GM23338 (cell line): ENCODE data around the gene RET. TPM values are rescaled to one million over a fixed set of nuclear protein-coding genes. Genes with fewer than 3 reads are reported as not detected.

Source experiments
- ATAC-seq: fragments of 200-7000 bp; cut with Tn5 transposase; 3 replicates; pipeline ENCODE4 v1.9.1; 2020
- DNase-seq: peaks from one replicate; pipeline ENCODE4 v3.0.0-alpha.2; 2015; ENCODE audit warnings: low spot score
- H2AFZ ChIP-seq: fragments of 200-600 bp; sonication (generic); 2 replicates; pipeline ENCODE4 v1.8.0; 2016; ENCODE audit warnings: antibody characterized with exemption, mild to moderate bottlenecking, moderate library complexity
- H3F3A ChIP-seq: fragments of 200-600 bp; sonication (generic); replicated peaks from 2 replicates; pipeline ENCODE4 v1.8.0; 2017; ENCODE audit warnings: antibody characterized with exemption, mixed run types, low read depth
- H3K27ac ChIP-seq: fragments of 200-600 bp; sonication (generic); 2 replicates; pipeline ENCODE4 v1.6.1; 2016; ENCODE audit warnings: low read depth
- H3K27me3 ChIP-seq: fragments of 200-600 bp; sonication (generic); 2 replicates; pipeline ENCODE4 v1.8.0; 2016; ENCODE audit warnings: mild to moderate bottlenecking, mixed run types, moderate library complexity; ENCODE audit not compliant: insufficient read depth
- H3K36me3 ChIP-seq: fragments of 200-600 bp; sonication (generic); 2 replicates; pipeline ENCODE4 v1.8.0; 2016; ENCODE audit warnings: mild to moderate bottlenecking; ENCODE audit not compliant: insufficient read depth
- H3K4me1 ChIP-seq: fragments of 200-600 bp; sonication (generic); 2 replicates; pipeline ENCODE4 v1.8.0; 2016; ENCODE audit warnings: mild to moderate bottlenecking, moderate library complexity; ENCODE audit not compliant: insufficient read depth
- H3K4me2 ChIP-seq: fragments of 200-600 bp; sonication (generic); 2 replicates; pipeline ENCODE4 v1.7.1; 2017; ENCODE audit warnings: mixed run types
- H3K4me3 ChIP-seq: fragments of 200-600 bp; sonication (generic); 2 replicates; pipeline ENCODE4 v1.6.1; 2016; ENCODE audit warnings: mixed run types
- H3K79me2 ChIP-seq: fragments of 200-600 bp; sonication (generic); replicated peaks from 2 replicates; pipeline ENCODE4 v1.8.0; 2017; ENCODE audit warnings: mild to moderate bottlenecking; ENCODE audit not compliant: insufficient read depth
- H3K9me2 ChIP-seq: fragments of 200-600 bp; sonication (generic); 2 replicates; pipeline ENCODE4 v1.8.0; 2017; ENCODE audit not compliant: insufficient read depth
- H4K20me1 ChIP-seq: fragments of 200-600 bp; sonication (generic); replicated peaks from 2 replicates; pipeline ENCODE4 v1.8.0; 2017; ENCODE audit warnings: mild to moderate bottlenecking; ENCODE audit not compliant: insufficient read depth
- H3K27ac Mint-ChIP-seq: 2 replicates; pipeline ENCODE4 v1.8.0; 2020; ENCODE audit warnings: inconsistent platforms, mild to moderate bottlenecking, moderate library complexity, mixed read lengths
- H3K27me3 Mint-ChIP-seq: 3 replicates; pipeline ENCODE4 v1.8.0; 2022; ENCODE audit warnings: low read depth, mild to moderate bottlenecking, moderate library complexity, mixed read lengths, inconsistent platforms; ENCODE audit not compliant: insufficient read depth, poor library complexity
- H3K36me3 Mint-ChIP-seq: 3 replicates; pipeline ENCODE4 v1.8.0; 2021; ENCODE audit warnings: low read depth, mild to moderate bottlenecking, inconsistent platforms, moderate library complexity, mixed read lengths
- H3K4me1 Mint-ChIP-seq: 3 replicates; pipeline ENCODE4 v1.8.0; 2020; ENCODE audit warnings: mild to moderate bottlenecking, inconsistent platforms, mixed read lengths
- H3K4me3 Mint-ChIP-seq: 3 replicates; pipeline ENCODE4 v1.8.0; 2021; ENCODE audit warnings: moderate library complexity, mild to moderate bottlenecking, inconsistent platforms, mixed read lengths
- H3K9me3 Mint-ChIP-seq: 3 replicates; pipeline ENCODE4 v1.8.0; 2020; ENCODE audit warnings: moderate library complexity, mild to moderate bottlenecking, inconsistent platforms, mixed read lengths
- CREB1 ChIP-seq: fragments of 250-450 bp; sonication (Bioruptor Pico); IDR thresholded peaks from 2 replicates; pipeline ENCODE4 v1.5.0; 2020; ENCODE audit warnings: low read depth, mild to moderate bottlenecking, moderate library complexity
- EZH2 ChIP-seq: fragments of 200-600 bp; sonication (generic); IDR thresholded peaks from one replicate; pipeline ENCODE4 v1.8.0; 2017; ENCODE audit warnings: antibody characterized with exemption, mild to moderate bottlenecking, low read depth; ENCODE audit not compliant: unreplicated experiment
- JUNB ChIP-seq: IDR thresholded peaks from one replicate; pipeline ENCODE4 v1.6.1; 2016; ENCODE audit warnings: antibody characterized with exemption; ENCODE audit not compliant: unreplicated experiment
- polyA plus RNA-seq: library from polyadenylated mRNA; unstranded; fragments of >200 nt; fragmentation: Nextera tagmentation; extraction: Ambion mirVana; gene quantifications from 2 replicates; pipeline ENCODE4 v1.2.1, GENCODE V29; 2016
- total RNA-seq: library from RNA; depleted of rRNA; stranded (reverse); fragments of >200 nt; shearing (Covaris generic); gene quantifications from 2 replicates; pipeline ENCODE4 v1.2.3, GENCODE V29; 2014
- TF ChIP-seq, protein P1 (sequence below), 2 experiments: fragments of 200-600 bp in 1 of 2; sonication (generic) in 1 of 2; conservative IDR thresholded peaks; 2 replicates each; pipeline versions ENCODE4 v1.5.1 to v1.6.1; 2016 to 2017; ENCODE audit warnings: antibody characterized with exemption in 2 of 2, low read depth in 2 of 2, mild to moderate bottlenecking in 2 of 2, moderate library complexity in 1 of 2
- TF ChIP-seq, protein P2 (sequence below): fragments of 250-450 bp; sonication (Bioruptor Pico); IDR thresholded peaks from 2 replicates; pipeline ENCODE4 v1.5.0; 2020; ENCODE audit warnings: mild to moderate bottlenecking, moderate library complexity

Gene RET
- total and polyA plus RNA-seq, 2 experiments from 2014 or later, result 5.5 to 9.8 TPM

DNA sequence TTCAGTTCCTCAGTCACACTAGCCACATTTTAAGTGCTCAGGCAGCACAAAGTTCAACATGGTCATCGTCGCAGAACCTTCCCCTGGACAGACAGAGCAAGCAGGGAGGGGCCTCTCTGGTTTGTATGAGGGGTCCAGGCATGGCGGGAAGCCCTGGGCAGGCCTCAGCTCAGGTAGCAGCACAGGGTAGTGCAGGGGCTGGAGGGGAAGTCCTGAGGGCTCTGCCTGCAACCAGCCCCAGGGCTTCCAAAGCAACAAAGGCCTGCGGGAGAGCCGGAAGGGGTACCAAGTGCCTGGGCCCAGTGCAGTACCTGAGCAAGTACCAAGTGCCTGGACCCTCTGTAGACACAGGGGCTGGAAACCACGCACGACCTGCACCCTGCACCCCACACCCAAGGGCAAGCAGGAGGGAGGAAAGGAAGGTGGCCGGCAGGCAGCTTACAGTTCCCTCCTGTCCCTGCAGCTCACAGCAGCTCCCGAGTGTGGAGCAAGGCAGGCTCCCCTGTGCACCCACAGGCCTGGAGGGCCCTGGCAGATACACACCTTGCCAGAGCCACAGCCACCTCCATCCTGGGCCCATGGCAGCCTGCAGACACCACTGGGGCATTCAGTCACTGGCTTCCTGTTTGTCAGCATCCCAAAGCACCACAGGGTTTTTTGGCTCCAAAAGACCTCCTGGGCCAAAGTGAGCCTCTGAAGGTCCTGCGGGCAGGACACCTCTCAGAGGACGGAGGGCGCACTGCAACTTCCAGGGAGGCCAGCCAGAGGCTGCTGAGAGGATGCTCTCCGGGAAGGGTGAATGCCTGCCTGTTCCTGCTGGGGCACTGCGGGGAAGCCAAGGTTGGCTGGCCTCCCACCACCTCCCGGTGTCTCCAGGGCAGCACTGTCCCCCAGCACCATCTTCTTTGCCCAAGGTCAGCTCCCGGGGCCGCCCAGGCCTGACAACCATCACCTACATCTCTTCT, 6.5 kb upstream of the RET start:
- peaks cover 11% of the 10 kb centered on the region for H3K27me3 Mint-ChIP-seq
- H3K27ac Mint-ChIP-seq, result no peak overlapping the region
- peaks cover 4% of the 10 kb centered on the region; the same call in 2 of the 3 replicates for H3K4me1 Mint-ChIP-seq
- Histone ChIP-seq H2AFZ (peak overlapping the region; percentile 69; the same call in 1 of the 2 replicates), H3K79me2 (no peaks in the 10 kb centered on the region), H3K36me3 (no peaks in the 10 kb centered on the region), H3K9me2 (no peaks in the 10 kb centered on the region), H3K4me1 (no peaks in the 10 kb centered on the region), H3K27ac (no peak overlapping the region), H4K20me1 (no peaks in the 10 kb centered on the region), H3K4me2 (no peak overlapping the region), H3F3A (no peaks in the 10 kb centered on the region), H3K27me3 (peaks cover 5% of the 10 kb centered on the region; the same call in 1 of the 2 replicates), H3K4me3 (no peak overlapping the region)
- no peaks in the 10 kb centered on the region; the same call in 2 of the 3 replicates for H3K36me3 Mint-ChIP-seq
- ATAC-seq, result peak; percentile 72
- H3K9me3 Mint-ChIP-seq, result no peaks in the 10 kb centered on the region
- peak; percentile 47 for DNase-seq
- TF ChIP-seq, protein P1, sequence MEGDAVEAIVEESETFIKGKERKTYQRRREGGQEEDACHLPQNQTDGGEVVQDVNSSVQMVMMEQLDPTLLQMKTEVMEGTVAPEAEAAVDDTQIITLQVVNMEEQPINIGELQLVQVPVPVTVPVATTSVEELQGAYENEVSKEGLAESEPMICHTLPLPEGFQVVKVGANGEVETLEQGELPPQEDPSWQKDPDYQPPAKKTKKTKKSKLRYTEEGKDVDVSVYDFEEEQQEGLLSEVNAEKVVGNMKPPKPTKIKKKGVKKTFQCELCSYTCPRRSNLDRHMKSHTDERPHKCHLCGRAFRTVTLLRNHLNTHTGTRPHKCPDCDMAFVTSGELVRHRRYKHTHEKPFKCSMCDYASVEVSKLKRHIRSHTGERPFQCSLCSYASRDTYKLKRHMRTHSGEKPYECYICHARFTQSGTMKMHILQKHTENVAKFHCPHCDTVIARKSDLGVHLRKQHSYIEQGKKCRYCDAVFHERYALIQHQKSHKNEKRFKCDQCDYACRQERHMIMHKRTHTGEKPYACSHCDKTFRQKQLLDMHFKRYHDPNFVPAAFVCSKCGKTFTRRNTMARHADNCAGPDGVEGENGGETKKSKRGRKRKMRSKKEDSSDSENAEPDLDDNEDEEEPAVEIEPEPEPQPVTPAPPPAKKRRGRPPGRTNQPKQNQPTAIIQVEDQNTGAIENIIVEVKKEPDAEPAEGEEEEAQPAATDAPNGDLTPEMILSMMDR (conservative IDR thresholded peaks at IDR 0.05; ENCODE audit: low read depth in 2 of 2), result peak in 1 of 2 experiments; percentile 22; a peak in 3 of 4 replicates
- no peak for TF ChIP-seq JUNB
- H3K4me3 Mint-ChIP-seq, result no peak overlapping the region

DNA sequence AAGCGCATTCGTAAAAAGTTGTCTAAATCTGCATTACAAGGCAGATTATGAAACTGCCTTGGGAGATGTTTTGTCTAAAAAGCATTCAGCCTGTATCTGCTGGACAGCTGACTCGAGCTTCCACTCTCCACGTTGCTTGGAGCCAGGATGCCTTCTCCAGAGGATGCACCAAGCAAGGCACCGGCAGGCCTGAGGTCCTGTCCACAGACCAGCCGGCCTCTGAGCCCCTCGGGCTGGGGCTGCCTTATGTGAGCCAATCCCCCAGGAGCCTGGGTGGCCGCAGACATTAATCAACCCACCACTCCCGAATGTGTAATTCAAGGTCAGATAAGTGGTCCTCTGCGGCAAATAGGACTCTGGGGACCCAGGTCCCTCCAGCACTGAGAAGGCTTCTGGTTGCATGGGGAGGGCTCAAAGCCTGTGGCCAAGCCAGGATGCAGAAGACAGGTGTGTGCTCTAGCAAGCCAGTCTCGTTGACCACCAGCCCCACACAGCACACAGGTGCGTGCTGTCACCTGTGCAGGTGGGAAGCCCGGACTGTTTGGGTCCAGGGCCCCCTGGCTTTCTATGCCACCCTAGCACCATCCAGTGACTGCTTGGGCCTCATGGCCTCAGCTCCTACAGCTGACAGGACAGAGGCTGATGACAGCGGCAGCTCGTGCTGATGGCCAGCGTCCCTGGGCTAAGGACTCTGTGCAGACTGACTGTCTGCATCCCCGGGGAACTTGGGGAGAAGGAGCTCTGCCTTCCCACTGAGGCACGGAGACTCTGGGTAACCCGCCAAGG, 4.8 kb upstream of the RET start:
- Mint-ChIP-seq H3K4me3 (no peak overlapping the region; the same call in 2 of the 3 replicates), H3K9me3 (no peaks in the 10 kb centered on the region), H3K36me3 (no peaks in the 10 kb centered on the region; the same call in 2 of the 3 replicates), H3K27ac (no peak overlapping the region), H3K4me1 (peaks cover 8% of the 10 kb centered on the region), H3K27me3 (peaks cover 22% of the 10 kb centered on the region)
- ATAC-seq, result no peak
- Histone ChIP-seq H3K79me2 (no peaks in the 10 kb centered on the region), H4K20me1 (no peaks in the 10 kb centered on the region), H3K4me1 (no peaks in the 10 kb centered on the region), H3K4me3 (no peak overlapping the region), H3K27me3 (peaks cover 18% of the 10 kb centered on the region), H3K9me2 (no peaks in the 10 kb centered on the region), H2AFZ (no peak overlapping the region), H3K4me2 (no peak overlapping the region), H3K27ac (no peak overlapping the region), H3K36me3 (no peaks in the 10 kb centered on the region), H3F3A (no peaks in the 10 kb centered on the region)
- no peak for TF ChIP-seq CREB1 (CRISPR knock-in tag)
- no peak for DNase-seq

DNA sequence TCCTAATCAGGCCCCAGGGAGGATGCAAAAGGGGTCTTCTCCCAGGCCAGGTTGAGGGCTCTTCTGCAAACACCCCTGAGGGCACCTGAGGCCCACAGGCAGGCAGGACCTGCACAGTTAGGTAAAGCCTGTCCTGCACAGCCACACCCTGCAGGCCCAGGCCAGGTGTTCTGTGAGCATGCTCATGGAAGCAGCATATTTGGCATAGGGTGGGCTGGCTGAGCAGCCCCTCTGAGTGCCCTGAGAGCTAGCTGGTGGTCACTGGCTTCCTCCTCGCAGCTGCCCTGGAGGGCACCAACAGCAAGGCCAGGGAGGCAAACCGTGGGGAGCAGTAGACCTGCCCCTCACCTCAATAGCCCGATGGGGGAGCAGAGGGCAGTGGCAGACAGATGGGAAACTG, 3.7 kb upstream of the RET start:
- H3K4me3 Mint-ChIP-seq, result no peak overlapping the region
- H3K79me2 ChIP-seq, result no peaks in the 10 kb centered on the region
- DNase-seq (no peak), ATAC-seq (no peak)
- H4K20me1 ChIP-seq, result peaks cover 2% of the 10 kb centered on the region; the same call in 1 of the 2 replicates
- no peaks in the 10 kb centered on the region for H3K36me3 ChIP-seq
- peaks cover 8% of the 10 kb centered on the region for H3K4me1 Mint-ChIP-seq
- no peak overlapping the region for H3K27ac Mint-ChIP-seq
- no peak overlapping the region for H3K4me2 ChIP-seq
- H3K27me3 ChIP-seq, result peaks cover 27% of the 10 kb centered on the region
- H3K27me3 Mint-ChIP-seq, result peaks cover 30% of the 10 kb centered on the region
- H3K9me3 Mint-ChIP-seq, result no peaks in the 10 kb centered on the region; the same call in 2 of the 3 replicates
- H2AFZ ChIP-seq, result no peak overlapping the region
- peaks cover 5% of the 10 kb centered on the region for H3K4me1 ChIP-seq
- H3K36me3 Mint-ChIP-seq, result no peaks in the 10 kb centered on the region
- no peaks in the 10 kb centered on the region for H3F3A ChIP-seq
- no peaks in the 10 kb centered on the region for H3K9me2 ChIP-seq
- no peak overlapping the region for H3K27ac ChIP-seq
- H3K4me3 ChIP-seq, result no peak overlapping the region
- TF ChIP-seq EZH2, result no peak
- TF ChIP-seq, protein P2, sequence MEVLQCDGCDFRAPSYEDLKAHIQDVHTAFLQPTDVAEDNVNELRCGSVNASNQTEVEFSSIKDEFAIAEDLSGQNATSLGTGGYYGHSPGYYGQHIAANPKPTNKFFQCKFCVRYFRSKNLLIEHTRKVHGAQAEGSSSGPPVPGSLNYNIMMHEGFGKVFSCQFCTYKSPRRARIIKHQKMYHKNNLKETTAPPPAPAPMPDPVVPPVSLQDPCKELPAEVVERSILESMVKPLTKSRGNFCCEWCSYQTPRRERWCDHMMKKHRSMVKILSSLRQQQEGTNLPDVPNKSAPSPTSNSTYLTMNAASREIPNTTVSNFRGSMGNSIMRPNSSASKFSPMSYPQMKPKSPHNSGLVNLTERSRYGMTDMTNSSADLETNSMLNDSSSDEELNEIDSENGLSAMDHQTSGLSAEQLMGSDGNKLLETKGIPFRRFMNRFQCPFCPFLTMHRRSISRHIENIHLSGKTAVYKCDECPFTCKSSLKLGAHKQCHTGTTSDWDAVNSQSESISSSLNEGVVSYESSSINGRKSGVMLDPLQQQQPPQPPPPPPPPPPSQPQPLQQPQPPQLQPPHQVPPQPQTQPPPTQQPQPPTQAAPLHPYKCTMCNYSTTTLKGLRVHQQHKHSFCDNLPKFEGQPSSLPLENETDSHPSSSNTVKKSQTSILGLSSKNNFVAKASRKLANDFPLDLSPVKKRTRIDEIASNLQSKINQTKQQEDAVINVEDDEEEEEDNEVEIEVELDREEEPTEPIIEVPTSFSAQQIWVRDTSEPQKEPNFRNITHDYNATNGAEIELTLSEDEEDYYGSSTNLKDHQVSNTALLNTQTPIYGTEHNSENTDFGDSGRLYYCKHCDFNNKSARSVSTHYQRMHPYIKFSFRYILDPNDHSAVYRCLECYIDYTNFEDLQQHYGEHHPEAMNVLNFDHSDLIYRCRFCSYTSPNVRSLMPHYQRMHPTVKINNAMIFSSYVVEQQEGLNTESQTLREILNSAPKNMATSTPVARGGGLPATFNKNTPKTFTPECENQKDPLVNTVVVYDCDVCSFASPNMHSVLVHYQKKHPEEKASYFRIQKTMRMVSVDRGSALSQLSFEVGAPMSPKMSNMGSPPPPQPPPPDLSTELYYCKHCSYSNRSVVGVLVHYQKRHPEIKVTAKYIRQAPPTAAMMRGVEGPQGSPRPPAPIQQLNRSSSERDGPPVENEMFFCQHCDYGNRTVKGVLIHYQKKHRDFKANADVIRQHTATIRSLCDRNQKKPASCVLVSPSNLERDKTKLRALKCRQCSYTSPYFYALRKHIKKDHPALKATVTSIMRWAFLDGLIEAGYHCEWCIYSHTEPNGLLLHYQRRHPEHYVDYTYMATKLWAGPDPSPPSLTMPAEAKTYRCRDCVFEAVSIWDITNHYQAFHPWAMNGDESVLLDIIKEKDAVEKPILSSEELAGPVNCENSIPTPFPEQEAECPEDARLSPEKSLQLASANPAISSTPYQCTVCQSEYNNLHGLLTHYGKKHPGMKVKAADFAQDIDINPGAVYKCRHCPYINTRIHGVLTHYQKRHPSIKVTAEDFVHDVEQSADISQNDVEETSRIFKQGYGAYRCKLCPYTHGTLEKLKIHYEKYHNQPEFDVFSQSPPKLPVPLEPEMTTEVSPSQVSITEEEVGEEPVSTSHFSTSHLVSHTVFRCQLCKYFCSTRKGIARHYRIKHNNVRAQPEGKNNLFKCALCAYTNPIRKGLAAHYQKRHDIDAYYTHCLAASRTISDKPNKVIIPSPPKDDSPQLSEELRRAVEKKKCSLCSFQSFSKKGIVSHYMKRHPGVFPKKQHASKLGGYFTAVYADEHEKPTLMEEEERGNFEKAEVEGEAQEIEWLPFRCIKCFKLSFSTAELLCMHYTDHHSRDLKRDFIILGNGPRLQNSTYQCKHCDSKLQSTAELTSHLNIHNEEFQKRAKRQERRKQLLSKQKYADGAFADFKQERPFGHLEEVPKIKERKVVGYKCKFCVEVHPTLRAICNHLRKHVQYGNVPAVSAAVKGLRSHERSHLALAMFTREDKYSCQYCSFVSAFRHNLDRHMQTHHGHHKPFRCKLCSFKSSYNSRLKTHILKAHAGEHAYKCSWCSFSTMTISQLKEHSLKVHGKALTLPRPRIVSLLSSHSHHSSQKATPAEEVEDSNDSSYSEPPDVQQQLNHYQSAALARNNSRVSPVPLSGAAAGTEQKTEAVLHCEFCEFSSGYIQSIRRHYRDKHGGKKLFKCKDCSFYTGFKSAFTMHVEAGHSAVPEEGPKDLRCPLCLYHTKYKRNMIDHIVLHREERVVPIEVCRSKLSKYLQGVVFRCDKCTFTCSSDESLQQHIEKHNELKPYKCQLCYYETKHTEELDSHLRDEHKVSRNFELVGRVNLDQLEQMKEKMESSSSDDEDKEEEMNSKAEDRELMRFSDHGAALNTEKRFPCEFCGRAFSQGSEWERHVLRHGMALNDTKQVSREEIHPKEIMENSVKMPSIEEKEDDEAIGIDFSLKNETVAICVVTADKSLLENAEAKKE (CRISPR knock-in tag), result no peak
